HepG2 (cell line): ENCODE results near the gene MICAL3. TPM values are rescaled to one million over a fixed set of nuclear protein-coding genes. Genes with fewer than 3 reads are reported as not detected.

ENCODE experiments used
- ATF7 ChIP-seq, 2 experiments: fragments of 450-650 bp in 1 of 2; sonication (generic) in 1 of 2; formaldehyde crosslinking in 1 of 2; IDR thresholded peaks; 2 replicates each; pipeline versions ENCODE4 v1.4.0 to v1.6.1; 2016 to 2020; ENCODE audit warnings: antibody characterized with exemption in 1 of 2, mild to moderate bottlenecking in 1 of 2, missing genetic modification reagents in 1 of 2
- CAMTA2 ChIP-seq: sonication (generic); formaldehyde crosslinking; IDR thresholded peaks from 2 replicates; pipeline ENCODE4 v1.4.0; 2020; ENCODE audit warnings: mild to moderate bottlenecking, missing genetic modification reagents, borderline replicate concordance
- ETV5 ChIP-seq: IDR thresholded peaks from 2 replicates; pipeline ENCODE4 v1.6.1; 2018; ENCODE audit warnings: missing biosample characterization, missing genetic modification reagents, inconsistent platforms, borderline replicate concordance
- FOXO1 ChIP-seq: sonication (generic); formaldehyde crosslinking; IDR thresholded peaks from 2 replicates; pipeline ENCODE4 v1.4.0; 2020; ENCODE audit warnings: missing genetic modification reagents
- ISX ChIP-seq: sonication (generic); formaldehyde crosslinking; conservative IDR thresholded peaks from 2 replicates; pipeline ENCODE4 v1.5.0; 2020; ENCODE audit warnings: missing genetic modification reagents
- KAT2B ChIP-seq: fragments of 150-350 bp; IDR thresholded peaks from 2 replicates; pipeline ENCODE4 v1.6.1; 2014; ENCODE audit warnings: low read depth, low read length, borderline replicate concordance
- KAT7 ChIP-seq: IDR thresholded peaks from 2 replicates; pipeline ENCODE4 v1.6.1; 2018; ENCODE audit warnings: borderline replicate concordance, missing compliant biosample characterization
- ONECUT2 ChIP-seq: sonication (generic); formaldehyde crosslinking; IDR thresholded peaks from 2 replicates; pipeline ENCODE4 v1.4.0; 2020; ENCODE audit warnings: missing genetic modification reagents
- RFXAP ChIP-seq: sonication (generic); formaldehyde crosslinking; IDR thresholded peaks from 2 replicates; pipeline ENCODE4 v1.4.0; 2020; ENCODE audit warnings: missing genetic modification reagents, borderline replicate concordance
- SPEN ChIP-seq: sonication (generic); formaldehyde crosslinking; IDR thresholded peaks from 2 replicates; pipeline ENCODE4 v1.5.1; 2020; ENCODE audit warnings: low read depth, mild to moderate bottlenecking, missing genetic modification reagents
- SRF ChIP-seq: IDR thresholded peaks from 2 replicates; pipeline ENCODE4 v1.6.1; 2011; ENCODE audit warnings: mild to moderate bottlenecking, low read depth, low read length, moderate library complexity
- ZNF143 ChIP-seq: sonication (generic); formaldehyde crosslinking; IDR thresholded peaks from 2 replicates; pipeline ENCODE4 v1.4.0; 2020; ENCODE audit warnings: missing genetic modification reagents
- ZNF567 ChIP-seq: sonication (generic); formaldehyde crosslinking; IDR thresholded peaks from 2 replicates; pipeline ENCODE4 v1.8.1; 2023; ENCODE audit warnings: mild to moderate bottlenecking, missing genetic modification reagents, borderline replicate concordance
- ZNF577 ChIP-seq: sonication (generic); formaldehyde crosslinking; IDR thresholded peaks from 2 replicates; pipeline ENCODE4 v1.4.0; 2020; ENCODE audit warnings: mild to moderate bottlenecking, low read depth, missing genetic modification reagents, borderline replicate concordance
- polyA plus RNA-seq, 8 experiments: library from polyadenylated mRNA; depleted of rRNA in 3 of 8; stranded (reverse) in 7 of 8; unstranded in 1 of 8; fragments of >200 nt; fragmentation: Illumina TruSeq in 4 of 8; extraction: Trizol in 4 of 8; gene quantifications; 2 replicates each; pipeline versions ENCODE4 v1.2.1 to v1.2.3, GENCODE V29; 2011 to 2016; ENCODE audit warnings: low read depth in 4 of 8, missing spikeins in 1 of 8, mixed read lengths in 1 of 8; ENCODE audit not compliant: insufficient read depth in 1 of 8
- total RNA-seq, 5 experiments: library from RNA; depleted of rRNA; stranded (reverse); fragments of >200 nt; fragmentation: Illumina TruSeq; extraction: Trizol; gene quantifications; 2 replicates each; pipeline ENCODE4 v1.2.3, GENCODE V29; 2016; ENCODE audit warnings: low read depth in 1 of 5
- TF ChIP-seq, protein P1 (sequence below): sonication (generic); formaldehyde crosslinking; IDR thresholded peaks from 2 replicates; pipeline ENCODE4 v1.5.0; 2020; ENCODE audit warnings: missing genetic modification reagents
- TF ChIP-seq, protein P2 (sequence below): sonication (generic); formaldehyde crosslinking; IDR thresholded peaks from 2 replicates; pipeline ENCODE4 v1.4.0; 2020; ENCODE audit warnings: missing genetic modification reagents, borderline replicate concordance
- TF ChIP-seq, protein P3 (sequence below): sonication (generic); formaldehyde crosslinking; IDR thresholded peaks from 2 replicates; pipeline ENCODE4 v1.5.0; 2020; ENCODE audit warnings: mild to moderate bottlenecking, missing genetic modification reagents, moderate library complexity
- TF ChIP-seq, protein P4 (sequence below): IDR thresholded peaks from 2 replicates; pipeline ENCODE4 v1.6.1; 2016; ENCODE audit warnings: missing compliant biosample characterization, missing genetic modification reagents, borderline replicate concordance

The MICAL3 gene
- total and polyA plus RNA-seq, 2 of the 13 experiments (the other 11 are each of a cell fraction or from before 2014, with no cell fraction given): 5.3 to 12.5 TPM

DNA sequence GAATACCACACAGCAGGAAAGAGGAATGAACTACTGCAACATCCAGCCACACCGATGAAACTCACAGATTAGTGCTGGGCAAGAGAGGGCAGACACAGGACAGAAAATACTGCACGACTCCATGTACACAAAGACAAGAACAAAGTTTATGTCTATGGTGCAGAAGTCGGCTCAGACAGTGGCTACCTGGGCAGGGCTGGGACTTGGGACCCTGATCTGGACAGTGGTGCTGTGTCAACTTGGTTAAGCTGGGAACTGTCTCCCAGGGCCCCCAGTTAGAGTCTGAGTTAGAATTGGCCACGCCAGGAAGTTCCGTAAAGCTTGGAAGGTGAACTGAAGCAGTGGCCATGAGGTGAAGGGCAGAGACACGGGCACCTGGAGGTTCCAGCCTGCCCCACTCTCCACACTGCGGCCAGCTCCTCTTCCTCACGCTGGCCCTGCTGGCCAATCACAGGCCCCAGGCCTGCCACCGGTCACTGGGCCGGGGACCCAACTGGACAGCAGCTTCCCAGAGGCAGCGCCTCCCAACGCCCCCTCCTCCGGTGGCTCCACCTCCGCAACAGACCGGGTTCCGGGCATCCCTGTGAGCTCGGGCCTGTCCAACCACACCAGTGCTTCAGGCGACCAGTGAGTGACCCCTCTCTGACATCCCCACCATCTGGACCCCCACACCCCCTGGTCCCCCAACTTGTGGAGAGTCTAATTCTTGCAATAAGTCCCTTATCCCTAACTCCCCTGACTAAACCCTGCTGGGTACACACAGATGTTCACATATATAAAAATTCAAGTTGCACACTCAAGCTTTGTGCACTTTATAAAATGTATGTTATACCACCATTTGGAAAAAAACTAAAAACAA, 93.7 kb downstream of the MICAL3 start (continued):
- TF ChIP-seq ATF7 (IDR thresholded peaks at IDR 0.05) (no peak), ATF7 (CRISPR knock-in tag; IDR thresholded peaks at IDR 0.05) (no peak), ONECUT2 (CRISPR knock-in tag) (no peak), SRF (no peak), FOXO1 (CRISPR knock-in tag) (peak; percentile 9; the same call in 1 of the 2 replicates), ETV5 (CRISPR knock-in tag) (peak; percentile 30; the same call in 1 of the 2 replicates), SPEN (no peak), CAMTA2 (CRISPR knock-in tag) (no peak), KAT2B (no peak), ZNF567 (CRISPR knock-in tag) (no peak), ISX (CRISPR knock-in tag) (no peak), ZNF143 (CRISPR knock-in tag) (no peak), KAT7 (CRISPR knock-in tag) (no peak), ZNF577 (CRISPR knock-in tag) (no peak), RFXAP (peak; percentile 53; the same call in 1 of the 2 replicates)
- TF ChIP-seq, protein P1, sequence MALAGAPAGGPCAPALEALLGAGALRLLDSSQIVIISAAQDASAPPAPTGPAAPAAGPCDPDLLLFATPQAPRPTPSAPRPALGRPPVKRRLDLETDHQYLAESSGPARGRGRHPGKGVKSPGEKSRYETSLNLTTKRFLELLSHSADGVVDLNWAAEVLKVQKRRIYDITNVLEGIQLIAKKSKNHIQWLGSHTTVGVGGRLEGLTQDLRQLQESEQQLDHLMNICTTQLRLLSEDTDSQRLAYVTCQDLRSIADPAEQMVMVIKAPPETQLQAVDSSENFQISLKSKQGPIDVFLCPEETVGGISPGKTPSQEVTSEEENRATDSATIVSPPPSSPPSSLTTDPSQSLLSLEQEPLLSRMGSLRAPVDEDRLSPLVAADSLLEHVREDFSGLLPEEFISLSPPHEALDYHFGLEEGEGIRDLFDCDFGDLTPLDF (CRISPR knock-in tag): no peak
- TF ChIP-seq, protein P2, sequence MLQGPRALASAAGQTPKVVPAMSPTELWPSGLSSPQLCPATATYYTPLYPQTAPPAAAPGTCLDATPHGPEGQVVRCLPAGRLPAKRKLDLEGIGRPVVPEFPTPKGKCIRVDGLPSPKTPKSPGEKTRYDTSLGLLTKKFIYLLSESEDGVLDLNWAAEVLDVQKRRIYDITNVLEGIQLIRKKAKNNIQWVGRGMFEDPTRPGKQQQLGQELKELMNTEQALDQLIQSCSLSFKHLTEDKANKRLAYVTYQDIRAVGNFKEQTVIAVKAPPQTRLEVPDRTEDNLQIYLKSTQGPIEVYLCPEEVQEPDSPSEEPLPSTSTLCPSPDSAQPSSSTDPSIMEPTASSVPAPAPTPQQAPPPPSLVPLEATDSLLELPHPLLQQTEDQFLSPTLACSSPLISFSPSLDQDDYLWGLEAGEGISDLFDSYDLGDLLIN (CRISPR knock-in tag): no peak
- TF ChIP-seq, protein P3, sequence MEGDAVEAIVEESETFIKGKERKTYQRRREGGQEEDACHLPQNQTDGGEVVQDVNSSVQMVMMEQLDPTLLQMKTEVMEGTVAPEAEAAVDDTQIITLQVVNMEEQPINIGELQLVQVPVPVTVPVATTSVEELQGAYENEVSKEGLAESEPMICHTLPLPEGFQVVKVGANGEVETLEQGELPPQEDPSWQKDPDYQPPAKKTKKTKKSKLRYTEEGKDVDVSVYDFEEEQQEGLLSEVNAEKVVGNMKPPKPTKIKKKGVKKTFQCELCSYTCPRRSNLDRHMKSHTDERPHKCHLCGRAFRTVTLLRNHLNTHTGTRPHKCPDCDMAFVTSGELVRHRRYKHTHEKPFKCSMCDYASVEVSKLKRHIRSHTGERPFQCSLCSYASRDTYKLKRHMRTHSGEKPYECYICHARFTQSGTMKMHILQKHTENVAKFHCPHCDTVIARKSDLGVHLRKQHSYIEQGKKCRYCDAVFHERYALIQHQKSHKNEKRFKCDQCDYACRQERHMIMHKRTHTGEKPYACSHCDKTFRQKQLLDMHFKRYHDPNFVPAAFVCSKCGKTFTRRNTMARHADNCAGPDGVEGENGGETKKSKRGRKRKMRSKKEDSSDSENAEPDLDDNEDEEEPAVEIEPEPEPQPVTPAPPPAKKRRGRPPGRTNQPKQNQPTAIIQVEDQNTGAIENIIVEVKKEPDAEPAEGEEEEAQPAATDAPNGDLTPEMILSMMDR (CRISPR knock-in tag): peak; percentile 45
- TF ChIP-seq, protein P4, sequence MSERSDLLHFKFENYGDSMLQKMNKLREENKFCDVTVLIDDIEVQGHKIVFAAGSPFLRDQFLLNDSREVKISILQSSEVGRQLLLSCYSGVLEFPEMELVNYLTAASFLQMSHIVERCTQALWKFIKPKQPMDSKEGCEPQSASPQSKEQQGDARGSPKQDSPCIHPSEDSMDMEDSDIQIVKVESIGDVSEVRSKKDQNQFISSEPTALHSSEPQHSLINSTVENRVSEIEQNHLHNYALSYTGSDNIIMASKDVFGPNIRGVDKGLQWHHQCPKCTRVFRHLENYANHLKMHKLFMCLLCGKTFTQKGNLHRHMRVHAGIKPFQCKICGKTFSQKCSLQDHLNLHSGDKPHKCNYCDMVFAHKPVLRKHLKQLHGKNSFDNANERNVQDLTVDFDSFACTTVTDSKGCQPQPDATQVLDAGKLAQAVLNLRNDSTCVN (CRISPR knock-in tag): no peak
